Ovary (tissue), 3 donors: ENCODE measurements around the gene KPTN.

Experiments used
- CTCF ChIP-seq, 3 donors: fragments of 450-650 bp in 2 of 3; fragments of 200-600 bp in 1 of 3; IDR thresholded peaks; one replicate each; pipeline versions ENCODE4 v1.5.1 to v1.8.0; 2016 to 2022; ENCODE audit warnings: antibody characterized with exemption in 3 of 3, mild to moderate bottlenecking in 1 of 3
- EP300 ChIP-seq: sonication (generic); formaldehyde crosslinking; IDR thresholded peaks from one replicate; pipeline ENCODE4 v1.6.1; 2017; ENCODE audit warnings: antibody characterized with exemption
- donor health status: DM: no; HTN: no; CAD: no.

- TF ChIP-seq CTCF (IDR thresholded peaks at IDR 0.05) (no peak), EP300 (no peak)
These were observed 14.7 kb downstream of the KPTN start for GRCh38 chr19:47469363-47469700.
